Stomach (tissue), 9 donors: ENCODE results near the gene NBEAL2. TPM values are rescaled to one million over a fixed set of nuclear protein-coding genes. Genes with fewer than 3 reads are reported as not detected.
A peak's percentile ranks its signal among the peaks of the same experiment; 100 is the strongest.

Experiments
- DNase-seq, 2 donors: peaks; one replicate each; pipeline versions ENCODE4 v3.0.0 to v3.0.0-alpha.2; 2013 to 2019
- H3K27ac ChIP-seq, 5 donors: fragments of 200-600 bp in 4 of 5; sonication (generic) in 4 of 5; one replicate each; pipeline ENCODE4 v1.5.1; 2013 to 2019; ENCODE audit warnings: mild to moderate bottlenecking in 1 of 5, moderate library complexity in 1 of 5
- H3K27me3 ChIP-seq, 3 donors: fragments of 200-600 bp; sonication (generic); one replicate each; pipeline ENCODE4 v1.5.1; 2017 to 2019; ENCODE audit warnings: mixed run types in 1 of 3
- H3K36me3 ChIP-seq, 4 donors: fragments of 200-600 bp; sonication (generic); 1 replicate in 3 of 4; 2 replicates in 1 of 4; pipeline ENCODE4 v1.5.1; 2016 to 2019
- H3K4me1 ChIP-seq, 4 donors: fragments of 200-600 bp; sonication (generic); one replicate each; pipeline ENCODE4 v1.5.1; 2016 to 2019
- H3K4me3 ChIP-seq, 4 donors: fragments of 200-600 bp; sonication (generic) in 3 of 4; one replicate each; pipeline ENCODE4 v1.5.1; 2016 to 2019; ENCODE audit warnings: mild to moderate bottlenecking in 1 of 4
- H3K9me3 ChIP-seq, 4 donors: fragments of 200-600 bp; sonication (generic); one replicate each; pipeline ENCODE4 v1.5.1; 2016 to 2019
- EP300 ChIP-seq: sonication (generic); formaldehyde crosslinking; IDR thresholded peaks from one replicate; pipeline ENCODE4 v1.6.1; 2017; ENCODE audit warnings: antibody characterized with exemption
- POLR2A ChIP-seq, 4 donors: fragments of 450-650 bp; IDR thresholded peaks; one replicate each; pipeline ENCODE4 v1.6.1; 2016; ENCODE audit warnings: antibody characterized with exemption in 4 of 4, control low read depth in 2 of 4, mild to moderate bottlenecking in 1 of 4, moderate library complexity in 1 of 4
- POLR2AphosphoS5 ChIP-seq, 3 donors: sonication (generic); formaldehyde crosslinking; IDR thresholded peaks; one replicate each; pipeline ENCODE4 v1.6.1; 2016; ENCODE audit warnings: antibody characterized with exemption in 3 of 3
- WGBS, 5 donors: extraction: QIAGEN DNeasy Blood & Tissue Kit in 3 of 5; methylation state at CpG; one replicate each; pipeline versions ENCODE4 v1.1.5 to v1.1.7; 2013 to 2018; 5-methylcytosine and 5-hydroxymethylcytosine counted together
- intact Hi-C: fragments of 100-400 bp; cut with DNase I; formaldehyde crosslinking; loops from one replicate; pipeline ENCODE4 v1.15.1; 2023; ENCODE audit warnings: low total_unique reads
- polyA plus RNA-seq, 3 donors: library from polyadenylated mRNA; stranded (reverse); fragments of 200-250 nt; gene quantifications; one replicate each; pipeline ENCODE4 v1.2.3, GENCODE V29; 2013
- total RNA-seq, 5 donors: library from RNA; depleted of rRNA; stranded (reverse); fragments of >200 nt; gene quantifications; one replicate each; pipeline versions ENCODE4 v1.1.0 to v1.2.3, GENCODE V29; 2014 to 2016
- TF ChIP-seq, protein P1 (sequence below), 7 experiments: fragments of 450-650 bp in 4 of 7; fragments of 200-600 bp in 3 of 7; sonication (generic) in 3 of 7; IDR thresholded peaks; one replicate each; pipeline ENCODE4 v1.5.1; 2016 to 2019; ENCODE audit warnings: antibody characterized with exemption in 7 of 7, control low read depth in 2 of 7, mild to moderate bottlenecking in 1 of 7
- donor health status: healthy with polysubstance abuse.
- donor health status: Bipolar disorder and iron deficiency.
- donor health status: healthy.

Gene NBEAL2
- total and polyA plus RNA-seq, 8 donors: 35.0 to 653 (median 214) TPM

DNA sequence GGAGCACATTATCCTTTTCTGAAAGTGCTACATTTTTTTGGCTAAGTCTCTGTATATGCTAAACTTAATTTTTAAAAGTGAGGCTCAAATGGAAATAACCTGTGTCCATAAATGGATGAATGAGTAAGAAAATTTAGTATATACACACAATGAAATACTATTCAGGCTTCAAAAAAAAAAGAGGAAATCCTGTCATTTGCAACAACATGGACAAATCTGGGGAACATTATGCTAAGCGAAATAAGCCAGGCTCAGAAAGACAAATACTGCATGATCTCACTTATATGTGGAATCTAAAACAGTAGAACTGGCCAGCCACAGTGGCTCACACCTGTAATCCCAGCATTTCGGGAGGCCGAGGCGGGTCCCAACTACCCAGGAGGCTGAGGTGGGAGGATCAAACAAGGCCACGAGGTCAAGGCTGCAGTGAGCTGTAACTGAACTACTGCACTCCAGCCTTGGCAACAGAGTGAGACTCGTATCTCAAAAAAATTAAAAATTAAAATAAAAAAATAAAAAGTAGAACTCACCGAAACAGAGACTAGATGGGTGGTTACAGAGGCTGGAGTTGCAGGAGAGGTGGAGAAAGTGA lies 28.7 kb upstream of the NBEAL2 start:
- intact Hi-C loops: no loop called here
- DNase-seq: no peak
- TF ChIP-seq EP300 (no peak), POLR2AphosphoS5 (IDR thresholded peaks at IDR 0.05) (no peak), POLR2A (IDR thresholded peaks at IDR 0.05) (no peak)
- TF ChIP-seq, protein P1, sequence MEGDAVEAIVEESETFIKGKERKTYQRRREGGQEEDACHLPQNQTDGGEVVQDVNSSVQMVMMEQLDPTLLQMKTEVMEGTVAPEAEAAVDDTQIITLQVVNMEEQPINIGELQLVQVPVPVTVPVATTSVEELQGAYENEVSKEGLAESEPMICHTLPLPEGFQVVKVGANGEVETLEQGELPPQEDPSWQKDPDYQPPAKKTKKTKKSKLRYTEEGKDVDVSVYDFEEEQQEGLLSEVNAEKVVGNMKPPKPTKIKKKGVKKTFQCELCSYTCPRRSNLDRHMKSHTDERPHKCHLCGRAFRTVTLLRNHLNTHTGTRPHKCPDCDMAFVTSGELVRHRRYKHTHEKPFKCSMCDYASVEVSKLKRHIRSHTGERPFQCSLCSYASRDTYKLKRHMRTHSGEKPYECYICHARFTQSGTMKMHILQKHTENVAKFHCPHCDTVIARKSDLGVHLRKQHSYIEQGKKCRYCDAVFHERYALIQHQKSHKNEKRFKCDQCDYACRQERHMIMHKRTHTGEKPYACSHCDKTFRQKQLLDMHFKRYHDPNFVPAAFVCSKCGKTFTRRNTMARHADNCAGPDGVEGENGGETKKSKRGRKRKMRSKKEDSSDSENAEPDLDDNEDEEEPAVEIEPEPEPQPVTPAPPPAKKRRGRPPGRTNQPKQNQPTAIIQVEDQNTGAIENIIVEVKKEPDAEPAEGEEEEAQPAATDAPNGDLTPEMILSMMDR (IDR thresholded peaks at IDR 0.05): no peak
- H3K9me3 ChIP-seq: no peaks in the 10 kb centered on the region
- peaks cover 82 to 97% (median 92%) of the 10 kb centered on the region in 4 donors for H3K4me1 ChIP-seq
- no peaks in the 10 kb centered on the region for H3K27me3 ChIP-seq
- peak overlapping the region in 4 of 5 donors; percentile 84 to 91 (median 89) for H3K27ac ChIP-seq
- no peak overlapping the region for H3K4me3 ChIP-seq
- WGBS, 5 donors: 70 to 78% (median 74%) methylated on average over 7 of the region's 7 CpGs
- H3K36me3 ChIP-seq: peaks cover 0 to 5% (median 0%) of the 10 kb centered on the region in 4 donors

DNA sequence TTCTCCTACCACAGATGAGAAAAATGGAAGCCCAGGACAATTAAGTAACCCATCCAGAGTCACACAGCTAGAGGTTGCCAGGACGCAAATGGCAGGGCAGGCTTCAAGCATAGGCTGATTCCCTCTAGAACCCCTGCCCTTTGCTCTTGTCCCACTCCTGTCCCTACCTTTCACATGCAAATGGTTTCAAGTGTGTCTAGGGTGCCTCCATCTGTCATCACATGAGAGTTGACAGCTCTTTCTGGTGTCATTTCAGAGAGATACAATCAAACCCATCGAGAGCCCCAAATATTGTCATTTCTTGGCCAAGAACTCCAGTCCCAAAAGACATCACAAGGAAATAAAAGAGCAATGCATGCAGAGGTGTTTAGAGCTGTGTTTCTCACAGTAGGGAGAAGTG lies 26.7 kb upstream of the NBEAL2 start:
- Histone ChIP-seq H3K4me1 (peaks cover 80 to 97% (median 92%) of the 10 kb centered on the region in 4 donors), H3K27me3 (no peaks in the 10 kb centered on the region), H3K9me3 (no peaks in the 10 kb centered on the region), H3K4me3 (no peak overlapping the region), H3K27ac (peak overlapping the region in 4 of 5 donors; percentile 61 to 76 (median 66)), H3K36me3 (no peaks in the 10 kb centered on the region)
- TF ChIP-seq POLR2A (IDR thresholded peaks at IDR 0.05) (no peak), EP300 (no peak), POLR2AphosphoS5 (IDR thresholded peaks at IDR 0.05) (no peak)
- TF ChIP-seq, protein P1 (IDR thresholded peaks at IDR 0.05): no peak
- 85 to 92% (median 89%) methylated on average over 2 of the region's 2 CpGs for WGBS, 5 donors
- intact Hi-C loops: no loop called here
- no peak for DNase-seq

DNA sequence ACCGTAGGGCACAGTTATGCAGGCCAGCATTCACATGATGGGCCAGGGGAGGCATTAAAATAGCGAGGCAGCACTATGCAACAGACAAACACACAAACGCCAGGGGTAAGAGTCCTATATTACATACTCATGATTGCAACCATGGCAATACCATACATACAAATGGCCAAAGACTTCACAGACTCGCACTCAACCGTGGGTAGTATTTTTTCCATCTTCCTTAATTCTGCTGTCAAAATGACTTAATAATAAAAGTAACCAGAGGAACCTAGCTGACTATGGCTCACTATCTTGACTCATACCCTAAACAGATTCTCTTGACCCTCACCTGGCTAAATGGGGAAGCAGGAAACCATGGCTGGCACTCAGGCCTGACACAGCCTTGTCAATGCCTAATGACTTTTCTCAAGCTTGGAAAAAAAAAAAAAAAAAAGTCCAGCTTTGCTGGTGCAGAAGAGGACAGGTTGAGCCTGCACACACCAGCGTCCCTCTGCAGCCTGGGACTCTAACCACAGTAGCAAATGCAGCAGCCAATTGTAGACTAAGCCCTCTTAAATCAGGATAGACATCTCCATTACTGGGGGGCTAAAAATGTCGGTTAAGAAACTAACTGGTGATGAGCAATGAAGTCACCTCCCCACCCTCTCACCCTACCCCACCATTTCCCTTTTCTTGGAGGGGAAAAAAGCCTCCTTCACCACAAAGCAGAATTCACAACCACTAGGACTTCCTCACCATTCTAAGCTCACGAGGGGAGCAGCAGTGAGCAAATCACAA lies 26.0 kb upstream of the NBEAL2 start:
- H3K36me3 ChIP-seq: no peaks in the 10 kb centered on the region
- H3K27ac ChIP-seq: peak overlapping the region; percentile 48 to 76 (median 63)
- TF ChIP-seq, protein P1 (IDR thresholded peaks at IDR 0.05): no peak
- TF ChIP-seq EP300: no peak
- no peak for TF ChIP-seq POLR2A (IDR thresholded peaks at IDR 0.05)
- TF ChIP-seq POLR2AphosphoS5 (IDR thresholded peaks at IDR 0.05): no peak
- no peaks in the 10 kb centered on the region for H3K27me3 ChIP-seq
- DNase-seq: no peak
- no peaks in the 10 kb centered on the region for H3K9me3 ChIP-seq
- 56 to 68% (median 63%) methylated on average over 8 of the region's 8 CpGs for WGBS, 5 donors
- no peak overlapping the region for H3K4me3 ChIP-seq
- peaks cover 77 to 97% (median 86%) of the 10 kb centered on the region in 4 donors for H3K4me1 ChIP-seq
- intact Hi-C loops: no loop called here

DNA sequence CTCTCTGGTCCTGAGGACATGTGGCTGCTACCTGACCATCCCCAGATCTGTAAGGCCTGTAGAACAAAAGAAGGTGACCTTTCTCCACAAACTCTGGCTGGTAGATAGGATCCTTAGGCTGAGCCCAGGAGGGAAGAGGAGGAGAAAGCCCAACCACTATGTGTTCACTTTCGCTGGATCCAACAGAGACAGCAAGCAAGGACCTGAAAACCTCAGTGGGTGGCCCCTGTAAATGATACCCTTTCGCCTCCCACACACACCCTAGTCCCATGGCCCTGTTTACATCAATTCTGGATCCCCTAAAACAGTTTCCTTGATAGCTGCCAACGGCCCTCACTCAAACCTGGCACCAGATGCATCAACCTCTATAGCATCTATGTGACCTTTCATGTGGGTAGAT lies 25.3 kb upstream of the NBEAL2 start:
- peaks cover 77 to 97% (median 86%) of the 10 kb centered on the region in 4 donors for H3K4me1 ChIP-seq
- 50 to 70% (median 62%) methylated on average over 3 of the region's 3 CpGs for WGBS, 5 donors
- intact Hi-C loops: no loop called here
- TF ChIP-seq, protein P1 (IDR thresholded peaks at IDR 0.05): no peak
- no peak for TF ChIP-seq POLR2AphosphoS5 (IDR thresholded peaks at IDR 0.05)
- no peak for TF ChIP-seq EP300
- TF ChIP-seq POLR2A (IDR thresholded peaks at IDR 0.05): no peak
- H3K4me3 ChIP-seq: no peak overlapping the region
- H3K27ac ChIP-seq: peak overlapping the region; percentile 48 to 76 (median 63)
- DNase-seq: no peak
- no peaks in the 10 kb centered on the region for H3K27me3 ChIP-seq
- H3K9me3 ChIP-seq: no peaks in the 10 kb centered on the region
- H3K36me3 ChIP-seq: no peaks in the 10 kb centered on the region
